SIG-M5 treated with dmso at 0.1 percent for 504 hours (cell line): ENCODE results near the gene SPART.
"Not testable (repeated sequence)": the region's sequence is repeated elsewhere in the genome, so short reads cannot be mapped to it uniquely, and the experiment has no call there.

ENCODE experiments used
- DNase-seq: peaks from one replicate; lab custom pipeline; 2025; ENCODE audit not compliant: unreplicated experiment; lab: John Stamatoyannopoulos, UW

Gene SPART

GRCh38 chr13:36354842-36355623 is 8.8 kb upstream of the SPART start:
- DNase-seq: no peak

DNA sequence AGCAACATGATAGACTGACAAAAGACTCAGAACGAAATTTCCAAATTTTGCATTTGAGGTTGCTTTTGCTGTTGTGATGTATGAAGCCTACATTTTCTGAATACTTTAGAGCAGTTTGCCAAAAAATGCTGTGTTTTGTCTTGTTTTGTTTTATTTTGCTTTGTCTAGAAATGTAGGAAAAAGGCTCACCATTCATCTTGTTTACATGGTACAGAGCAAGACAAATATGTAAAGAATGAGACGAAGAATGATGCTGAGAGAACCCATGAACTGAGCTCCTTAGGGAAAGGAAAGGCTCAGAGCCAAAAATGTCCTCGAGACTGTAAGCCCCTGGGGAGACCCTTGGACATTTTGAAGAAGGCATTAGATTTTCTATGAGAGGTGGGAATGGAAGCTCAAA is 6.8 kb upstream of the SPART start:
- DNase-seq: no peak

- DNase-seq: no peak
Measured at GRCh38 chr13:36352350-36352749, 6.2 kb upstream of the SPART start.

DNA sequence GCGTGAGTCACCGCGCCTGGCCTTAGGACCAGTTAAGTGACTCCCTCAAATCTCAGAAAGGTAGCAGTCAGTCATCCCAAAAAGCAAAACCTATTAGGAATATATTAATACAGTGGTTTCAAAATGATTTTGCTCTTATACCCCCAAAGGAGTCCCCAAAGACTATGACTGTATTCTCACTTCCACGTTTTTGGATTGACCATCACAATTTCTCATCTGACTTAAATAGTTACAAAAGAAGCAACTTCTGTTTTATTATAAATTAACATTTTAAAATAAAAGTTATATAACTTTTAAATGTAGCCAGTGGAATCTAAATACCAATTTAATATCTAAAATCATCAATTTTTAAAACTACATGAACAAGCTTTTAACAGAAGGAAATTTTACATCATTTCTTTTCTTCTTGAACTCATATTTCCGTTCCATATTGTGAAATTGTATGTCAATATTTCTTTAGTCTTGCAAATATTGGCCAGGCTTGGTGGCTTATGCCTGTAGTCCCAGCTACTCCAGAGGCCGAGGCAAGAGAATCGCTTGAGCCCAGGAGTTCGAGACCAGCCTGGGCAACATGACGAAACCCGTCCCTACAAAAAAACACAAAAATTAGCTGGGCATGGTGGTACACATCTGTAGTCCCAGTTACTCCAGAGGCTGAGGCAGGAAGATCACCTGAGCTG is 1.5 kb upstream of the SPART start:
- peak; percentile 65 for DNase-seq

DNA sequence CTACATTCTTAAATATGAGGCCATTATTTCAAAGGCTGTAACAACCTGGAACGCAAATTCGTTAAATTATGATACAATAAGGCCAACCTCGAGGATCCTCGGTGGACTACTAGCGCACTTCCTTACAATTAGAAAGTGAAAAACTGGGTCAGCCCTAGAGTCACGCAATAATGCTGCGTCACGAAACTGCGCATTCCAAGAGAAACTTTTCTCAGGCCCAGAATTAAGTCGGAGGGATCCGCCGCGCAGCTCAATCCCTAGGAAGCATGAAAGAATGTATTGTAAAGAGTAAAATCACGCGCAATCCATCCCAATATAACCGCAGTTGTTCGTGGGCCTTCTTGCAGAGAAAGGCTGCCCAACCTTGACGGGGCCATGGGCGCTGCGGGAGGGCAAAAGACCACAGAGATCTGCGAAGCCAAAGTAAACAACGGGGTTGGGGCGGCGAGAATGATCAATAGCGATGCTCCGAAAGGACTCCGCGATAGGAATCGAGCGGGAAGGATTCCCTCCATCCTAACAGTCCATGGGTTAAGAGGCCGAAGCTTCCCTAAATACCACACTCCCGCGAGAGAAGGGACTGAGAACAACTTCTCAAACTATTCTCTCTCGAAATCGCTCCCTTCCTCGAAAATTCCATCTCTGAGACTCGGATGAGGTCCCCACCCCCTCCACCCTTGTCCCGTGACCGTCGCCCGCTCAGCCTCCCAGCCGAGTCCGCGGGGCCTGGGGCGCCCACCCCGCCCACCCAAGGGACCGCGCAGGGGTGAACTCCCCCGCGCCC is 564 bp downstream of the SPART start:
- peak; percentile 82 for DNase-seq

DNA sequence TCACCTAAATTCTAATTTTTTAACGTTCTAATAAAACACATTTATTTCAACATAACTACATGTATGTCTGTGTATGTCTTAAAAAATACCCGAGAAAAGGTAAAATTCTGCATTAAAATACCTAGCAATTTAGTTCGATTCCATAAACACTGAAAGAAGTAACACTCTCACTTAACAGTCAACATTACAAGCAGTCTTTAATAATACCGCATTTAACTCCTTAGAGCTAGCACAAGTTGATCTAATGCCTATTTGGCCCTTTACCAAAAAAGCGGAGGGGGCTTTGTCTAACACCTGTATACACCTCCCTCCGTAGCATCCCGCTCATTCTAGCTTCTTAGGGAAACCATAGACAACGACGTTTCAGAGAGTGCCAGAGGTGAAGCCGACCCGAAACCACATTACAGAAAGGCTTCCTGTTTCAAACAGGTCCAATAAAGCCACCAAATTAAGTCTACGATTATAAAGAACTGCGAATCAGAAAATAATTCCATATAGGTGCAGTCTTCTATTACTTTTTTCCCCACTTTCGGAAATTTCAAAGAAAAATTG is 1.2 kb downstream of the SPART start:
- peak; percentile 55 for DNase-seq

DNA sequence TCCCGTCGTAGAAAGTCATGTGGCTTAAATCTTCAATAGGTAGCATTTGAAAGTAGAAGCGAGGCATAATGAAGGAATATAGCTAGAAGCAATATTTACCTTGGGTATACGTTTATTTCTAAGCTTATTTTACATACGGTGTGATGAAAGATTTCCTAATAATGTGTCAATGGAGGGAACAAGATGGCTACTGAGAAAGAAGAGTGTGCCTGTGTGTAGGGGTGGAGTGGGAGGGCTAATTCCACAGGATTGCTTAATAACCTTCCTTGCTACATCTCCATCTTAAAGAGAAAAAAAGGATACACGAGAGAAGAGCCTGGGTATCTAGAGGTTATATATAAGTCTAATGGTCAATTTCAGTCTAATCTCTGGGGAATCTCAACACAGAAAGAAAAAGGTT is 2.0 kb downstream of the SPART start:
- peak; percentile 94 for DNase-seq

GRCh38 chr13:36343766-36344165 is 2.4 kb downstream of the SPART start:
- no peak for DNase-seq

DNA sequence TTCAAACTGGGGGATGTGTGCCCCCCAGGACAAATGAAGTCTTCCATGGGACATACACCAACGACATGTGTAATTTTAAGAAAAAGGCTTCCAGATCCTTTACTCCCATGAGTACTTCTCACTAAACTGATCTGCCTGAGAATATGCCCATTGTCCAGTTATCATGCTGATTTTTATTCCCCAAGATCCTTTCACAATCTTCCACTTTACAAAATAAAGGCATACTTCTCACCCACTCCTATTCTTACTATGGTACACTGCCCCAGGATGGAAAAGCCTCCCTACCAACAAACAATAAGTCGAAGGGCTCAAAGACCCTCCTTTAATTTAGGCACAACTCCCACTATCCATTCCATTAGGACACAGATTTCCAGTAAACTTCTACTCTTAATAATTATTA is 3.5 kb downstream of the SPART start:
- DNase-seq: no peak

DNA sequence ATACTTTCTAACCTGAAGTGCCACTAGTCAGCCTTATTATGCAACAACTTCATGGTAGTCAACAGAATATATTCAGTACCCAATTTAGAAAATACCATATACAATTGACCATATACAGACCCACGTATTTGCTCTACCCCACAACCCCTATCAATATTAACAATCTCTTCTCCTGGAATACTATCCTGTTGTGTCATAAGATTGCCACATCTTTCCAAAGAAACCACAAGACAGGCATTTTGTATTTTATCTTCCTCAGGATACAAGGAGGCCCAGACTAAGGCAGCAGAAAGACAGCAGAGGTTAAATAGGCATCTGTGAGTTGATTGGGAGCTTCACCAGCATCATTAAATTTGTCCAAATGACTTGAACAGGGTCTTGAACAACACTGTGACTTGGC is 4.5 kb downstream of the SPART start:
- DNase-seq: peak; percentile 16

GRCh38 chr13:36339600-36340155 is 6.5 kb downstream of the SPART start:
- no peak for DNase-seq

GRCh38 chr13:36337938-36338641 is 8.1 kb downstream of the SPART start:
- no peak for DNase-seq

DNA sequence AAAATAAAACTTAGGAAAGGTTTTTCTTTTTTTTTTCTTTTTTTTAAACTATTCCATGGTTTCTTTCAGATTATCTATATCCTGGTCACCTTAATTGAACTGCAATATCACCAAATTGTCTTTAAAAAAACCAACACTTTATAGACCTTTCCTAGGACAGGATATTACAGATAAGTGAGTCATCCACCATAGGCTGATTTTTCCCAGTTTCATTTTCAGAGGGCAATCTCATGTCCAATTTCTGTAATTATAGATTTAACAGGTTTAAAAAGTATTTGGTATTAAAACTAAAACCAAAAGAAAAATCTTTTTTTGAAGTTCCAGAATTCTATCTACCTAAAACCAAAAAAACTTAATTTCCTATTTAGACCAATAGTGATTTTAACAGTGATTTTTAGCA is 13.2 kb downstream of the SPART start:
- DNase-seq: no peak

GRCh38 chr13:36332255-36332654 is 13.9 kb downstream of the SPART start:
- DNase-seq: not testable (repeated sequence)

DNA sequence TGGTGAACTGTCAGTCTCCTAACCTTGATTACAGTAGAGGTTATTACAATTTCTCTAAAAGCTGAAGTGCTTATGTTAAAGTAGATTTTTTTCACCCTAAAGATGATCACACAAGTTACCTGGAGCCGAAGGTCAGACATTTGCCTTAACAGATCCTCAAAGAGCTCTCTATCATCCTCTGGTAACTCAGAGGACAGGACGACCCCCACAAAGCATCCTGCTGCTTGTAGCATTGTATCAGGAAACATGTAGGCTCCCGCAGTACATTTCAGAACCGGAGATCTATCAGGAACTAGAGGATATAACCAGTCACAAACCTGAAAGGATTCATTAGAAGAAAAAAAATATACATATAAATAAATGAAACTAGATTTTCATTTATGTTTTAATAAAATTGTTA is 14.9 kb downstream of the SPART start:
- DNase-seq: no peak

DNA sequence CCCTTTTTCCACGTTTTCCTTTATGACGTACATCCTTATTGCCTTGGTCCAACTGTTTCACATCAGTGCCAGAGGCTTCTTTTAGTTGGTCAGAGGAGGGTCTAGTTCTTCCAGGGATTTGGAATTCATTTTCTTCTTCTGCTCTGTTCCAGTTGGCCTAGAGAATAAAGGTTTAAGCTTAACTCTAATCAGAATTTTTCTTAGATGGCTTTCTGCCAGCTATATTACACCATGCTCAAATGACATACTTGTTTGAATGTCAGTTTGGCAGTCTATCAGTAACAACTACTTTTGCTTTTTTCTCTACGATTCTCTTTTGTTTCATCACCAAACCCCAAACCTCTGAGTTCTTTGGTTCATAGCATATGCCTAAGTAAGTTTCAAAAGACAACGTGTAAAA is 16.8 kb downstream of the SPART start:
- no peak for DNase-seq

- DNase-seq: no peak
Measured at GRCh38 chr13:36328821-36329220, 17.4 kb downstream of the SPART start.

- DNase-seq: no peak
Measured at GRCh38 chr13:36325912-36326311, 20.3 kb downstream of the SPART start.

GRCh38 chr13:36324881-36325280 is 21.3 kb downstream of the SPART start:
- not testable (repeated sequence) for DNase-seq

GRCh38 chr13:36323951-36324566 is 22.1 kb downstream of the SPART start:
- DNase-seq: no peak
